HG02938 (cell line): ENCODE data around the gene SHROOM2.

ENCODE experiments used
- ATAC-seq: cut with Tn5 transposase; IDR thresholded peaks from one replicate; pipeline ENCODE4 v1.9.1; 2021; ENCODE audit warnings: mild to moderate bottlenecking, moderate library complexity; ENCODE audit not compliant: unreplicated experiment

Gene SHROOM2

DNA sequence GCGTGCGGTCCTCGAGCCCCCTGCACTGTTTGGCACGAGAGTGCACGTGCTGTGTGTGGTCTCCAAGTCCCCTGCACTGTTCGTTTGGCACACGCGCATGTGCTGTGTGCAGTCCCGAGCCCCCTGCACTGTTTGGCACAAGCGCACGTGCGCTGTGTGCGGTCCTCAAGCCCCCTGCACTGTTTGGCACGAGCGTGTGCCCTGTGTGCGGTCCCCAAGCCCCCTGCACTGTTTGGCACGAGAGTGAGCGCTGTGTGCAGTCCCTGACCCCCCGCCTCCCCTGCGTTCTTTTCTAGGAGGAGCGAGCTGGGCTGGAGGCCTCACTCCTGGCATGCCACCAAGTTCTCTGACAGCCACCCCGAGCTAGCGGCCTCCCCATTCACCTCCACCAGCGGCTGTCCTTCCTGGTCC, 104.5 kb downstream of the SHROOM2 start:
- ATAC-seq, result no peak

DNA sequence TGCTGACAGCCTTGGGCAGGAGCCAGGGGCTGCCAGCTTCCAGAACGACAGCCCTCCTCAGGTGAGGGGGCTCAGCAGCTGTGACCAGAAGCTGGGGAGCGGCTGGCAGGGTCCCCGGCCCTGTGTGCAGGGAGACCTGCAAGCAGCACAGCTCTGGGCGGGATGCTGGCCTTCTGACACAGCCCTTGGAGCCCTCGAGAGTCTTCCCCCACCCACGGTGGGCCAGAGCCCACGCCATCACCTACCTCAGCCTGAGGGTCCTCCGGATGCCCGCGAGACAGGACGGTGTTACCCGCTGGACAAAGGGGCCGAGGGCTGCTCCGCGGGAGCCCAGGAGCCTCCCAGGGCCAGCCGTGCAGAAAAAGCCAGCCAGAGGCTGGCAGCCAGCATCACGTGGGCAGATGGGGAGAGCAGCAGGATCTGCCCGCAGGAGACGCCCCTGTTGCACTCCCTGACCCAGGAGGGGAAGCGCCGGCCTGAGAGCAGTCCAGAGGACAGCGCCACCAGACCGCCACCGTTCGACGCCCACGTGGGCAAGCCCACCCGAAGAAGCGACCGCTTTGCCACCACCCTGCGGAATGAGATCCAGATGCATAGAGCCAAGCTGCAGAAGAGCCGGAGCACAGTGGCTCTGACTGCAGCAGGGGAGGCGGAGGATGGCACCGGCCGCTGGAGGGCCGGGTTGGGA, 109.1 kb downstream of the SHROOM2 start:
- no peak for ATAC-seq

DNA sequence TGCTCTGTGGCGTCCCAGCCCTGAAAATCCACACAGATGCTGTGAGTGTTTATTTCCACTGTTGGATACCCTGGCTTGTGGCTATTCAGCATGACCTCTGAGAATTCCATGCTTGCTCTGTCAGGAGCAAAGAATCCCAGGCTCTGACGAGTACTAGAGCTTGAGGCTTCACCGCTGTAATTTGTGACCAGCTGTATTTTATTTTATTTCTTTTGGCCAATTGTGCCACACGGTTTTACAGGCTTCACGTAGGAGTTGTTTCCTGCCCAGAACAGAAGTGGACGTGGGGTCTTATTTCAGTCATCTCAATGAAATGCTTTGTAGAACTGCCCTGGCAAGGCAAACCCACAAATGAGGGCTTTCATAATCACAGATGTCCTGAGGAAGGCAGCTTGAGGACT, 111.5 kb downstream of the SHROOM2 start:
- no peak for ATAC-seq

DNA sequence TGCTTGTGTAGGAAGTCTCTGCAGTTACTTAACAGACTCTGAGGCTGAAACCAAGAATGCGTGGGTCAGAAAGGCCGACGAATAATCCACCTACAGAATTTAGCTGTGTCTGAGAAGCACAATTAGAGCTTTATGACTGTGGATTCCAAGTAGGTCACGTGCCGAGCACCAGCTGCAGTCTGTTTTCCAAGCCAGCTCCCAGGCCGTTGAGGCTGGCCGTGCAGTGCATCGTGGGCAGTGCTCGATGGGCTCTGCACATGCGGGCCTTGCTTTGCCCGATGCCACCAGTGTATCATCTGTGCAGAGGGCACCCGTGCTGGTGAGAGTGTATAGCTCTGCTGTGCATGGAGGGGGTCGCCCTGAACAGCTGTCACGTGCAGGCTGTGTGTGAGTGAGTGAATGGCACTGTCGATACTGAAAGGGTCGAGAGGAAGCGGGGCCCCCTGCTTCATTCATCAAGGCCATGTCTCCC, 113.4 kb downstream of the SHROOM2 start:
- ATAC-seq, result no peak

DNA sequence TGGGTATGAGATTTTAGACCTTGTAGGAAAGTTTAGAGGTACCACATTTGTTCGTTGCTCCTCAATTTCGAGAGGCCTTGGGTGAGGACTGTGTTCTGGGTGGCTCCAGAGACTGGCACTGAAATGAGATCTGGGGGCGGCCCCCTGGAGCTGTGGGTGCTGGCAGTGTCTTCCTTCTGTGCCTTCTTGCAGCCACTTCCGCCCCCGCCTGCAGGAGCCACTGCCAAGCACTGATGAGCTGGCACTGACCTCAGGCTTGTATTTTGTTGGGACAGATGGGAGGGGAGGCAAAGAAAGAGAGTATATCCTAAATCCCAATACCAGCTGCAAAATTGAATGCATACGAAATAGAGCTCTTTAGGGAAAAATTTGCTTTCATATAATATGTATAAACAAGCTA, 116.4 kb downstream of the SHROOM2 start:
- no peak for ATAC-seq

DNA sequence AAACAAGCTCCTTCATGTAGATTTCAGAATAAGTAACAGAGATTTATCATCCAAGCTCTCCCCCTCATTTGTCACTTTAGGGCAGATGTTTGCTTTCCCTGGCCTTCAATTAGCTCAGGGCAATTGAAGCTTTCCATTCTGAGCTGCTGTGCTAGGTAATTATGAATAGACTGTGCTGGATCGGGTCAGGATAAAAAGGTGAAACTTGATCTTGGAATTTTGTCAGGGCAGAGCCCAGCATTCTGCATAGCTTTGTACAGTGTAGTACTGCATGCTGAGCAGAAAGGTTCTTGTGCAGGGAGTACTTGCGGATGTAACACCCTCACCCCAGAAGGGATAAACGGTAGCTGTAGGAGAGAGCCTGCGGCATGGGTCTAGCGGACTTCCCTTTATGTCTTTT, 116.9 kb downstream of the SHROOM2 start:
- ATAC-seq, result no peak

DNA sequence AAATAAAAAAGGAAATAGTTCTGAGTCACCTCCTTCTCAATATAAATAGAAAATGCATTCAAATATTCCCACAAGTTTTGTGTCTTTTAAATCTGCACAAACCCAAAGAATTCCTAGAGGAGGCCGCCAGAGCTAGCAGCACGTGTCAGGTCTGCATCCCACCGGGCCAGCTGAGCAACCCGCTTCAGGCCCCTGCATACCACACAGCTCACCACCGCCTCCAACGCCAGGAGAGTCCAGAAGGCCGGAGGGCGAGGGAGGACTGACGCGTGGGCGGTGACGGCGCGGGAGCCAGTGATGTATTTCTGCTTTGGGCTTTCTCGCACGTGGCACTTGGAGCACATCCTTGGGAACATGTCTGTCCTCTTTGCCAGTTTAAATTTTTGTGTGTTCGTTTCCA, 119.1 kb downstream of the SHROOM2 start:
- ATAC-seq, result no peak

DNA sequence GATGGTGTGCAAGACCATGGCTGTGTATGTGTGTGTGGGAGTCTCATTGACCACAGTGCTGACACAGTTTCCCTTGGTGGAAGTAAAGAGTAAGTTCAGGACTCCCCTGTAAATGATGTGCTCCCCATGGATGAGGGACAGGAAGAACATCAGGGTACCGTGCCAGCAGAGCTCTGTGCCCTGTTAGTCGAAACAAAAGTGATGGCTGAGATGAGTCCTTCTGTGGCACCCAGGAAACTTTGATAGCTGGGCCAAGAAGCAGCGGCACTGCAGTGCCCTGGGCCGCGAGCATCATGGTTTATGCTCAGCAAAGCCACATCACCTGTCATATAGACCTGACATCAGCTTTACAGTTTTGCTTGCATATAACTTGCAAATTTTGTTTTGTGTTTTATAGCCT, 119.5 kb downstream of the SHROOM2 start:
- ATAC-seq, result no peak

DNA sequence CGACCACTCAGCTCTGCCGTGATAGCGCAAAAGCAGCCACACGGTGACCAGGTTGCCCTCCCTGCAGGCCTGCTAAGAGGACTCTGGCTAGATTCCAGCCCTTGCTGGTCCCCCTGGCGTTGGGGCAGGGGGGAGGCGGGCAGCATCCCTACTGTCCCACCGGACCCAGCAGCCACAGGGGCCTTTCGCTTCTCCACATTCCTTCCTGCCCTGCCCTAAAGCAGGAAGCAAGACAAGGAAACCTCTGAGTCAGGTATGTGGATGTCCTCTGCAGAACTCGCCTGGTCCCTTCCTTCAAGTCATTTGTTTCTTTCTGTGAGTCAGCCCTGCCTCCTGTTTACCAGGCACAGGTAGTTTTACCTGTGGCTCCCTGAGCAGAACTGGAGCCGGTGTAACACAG, 120.7 kb downstream of the SHROOM2 start:
- ATAC-seq, result no peak

DNA sequence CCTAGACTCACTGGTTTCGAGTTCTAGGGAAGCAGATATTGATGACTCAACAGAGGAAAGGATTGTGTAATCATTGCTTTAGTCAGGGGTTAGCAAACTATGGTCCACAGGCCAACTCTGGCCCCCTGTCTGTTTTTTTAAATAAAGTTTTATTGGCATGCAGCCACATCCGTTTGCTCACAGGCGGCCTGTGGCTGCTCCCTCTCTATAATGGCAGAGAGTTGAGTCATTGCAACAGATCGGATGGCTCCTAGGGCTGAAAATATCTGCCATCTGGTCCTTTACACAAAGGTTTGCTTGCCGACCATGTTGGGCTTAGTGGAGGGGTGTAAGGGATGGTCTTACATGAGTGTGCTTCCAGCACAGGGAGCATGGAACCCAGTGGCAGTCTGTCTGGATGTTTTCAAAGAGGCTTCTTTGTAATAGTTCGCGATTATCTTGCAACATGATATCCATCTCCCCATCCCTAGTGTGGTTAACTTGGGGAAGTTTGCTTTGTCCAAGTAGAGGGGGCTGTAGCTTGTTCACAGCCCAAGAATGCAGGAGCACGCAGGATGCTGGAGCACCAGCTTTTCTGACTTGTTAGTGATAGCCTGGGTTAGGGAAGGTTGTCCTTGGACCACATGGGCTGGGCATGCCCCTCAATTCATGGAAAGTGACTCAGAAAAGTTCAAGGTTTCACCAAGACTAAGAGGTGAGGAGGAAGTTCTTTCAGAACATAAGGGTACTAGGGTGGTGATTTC, 121.6 kb downstream of the SHROOM2 start:
- ATAC-seq, result no peak

DNA sequence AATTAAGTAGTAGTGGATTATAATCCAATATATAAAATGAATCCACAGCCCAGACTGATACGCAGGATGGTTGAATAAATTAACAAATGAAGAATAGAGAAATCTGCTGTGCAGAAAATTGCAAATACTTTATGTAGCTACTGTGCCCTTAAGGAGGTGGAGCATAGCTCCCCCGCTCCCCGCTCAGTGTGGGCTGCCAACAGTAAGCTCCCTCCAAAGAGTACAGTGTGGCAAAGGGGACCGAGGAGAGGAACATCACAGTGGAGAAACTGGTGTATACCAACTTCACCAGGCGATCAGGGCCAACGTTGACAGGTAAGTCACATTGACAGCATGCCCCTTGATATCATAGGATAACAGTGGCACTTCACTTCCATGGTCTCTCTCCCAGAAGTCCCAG, 123.0 kb downstream of the SHROOM2 start:
- no peak for ATAC-seq

DNA sequence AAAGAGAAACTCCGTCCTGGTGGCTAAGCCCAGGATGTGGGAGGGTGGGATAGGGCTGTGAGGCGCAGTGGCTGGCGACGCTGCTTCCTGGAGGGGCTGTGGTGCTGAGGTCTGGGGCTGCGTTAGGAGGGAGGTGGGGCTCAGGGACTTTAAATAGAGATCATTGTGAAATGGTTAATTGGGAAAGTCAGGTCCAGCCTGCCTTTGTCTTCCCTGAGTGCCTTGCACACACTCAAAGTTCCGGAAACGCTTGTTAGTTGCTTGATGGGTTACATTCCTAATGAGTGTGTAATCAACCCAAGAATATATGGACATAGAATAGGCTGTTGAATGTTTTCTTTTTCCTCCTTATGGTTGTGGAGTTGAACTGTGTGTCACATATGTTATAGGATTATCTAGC, 125.3 kb downstream of the SHROOM2 start:
- no peak for ATAC-seq

DNA sequence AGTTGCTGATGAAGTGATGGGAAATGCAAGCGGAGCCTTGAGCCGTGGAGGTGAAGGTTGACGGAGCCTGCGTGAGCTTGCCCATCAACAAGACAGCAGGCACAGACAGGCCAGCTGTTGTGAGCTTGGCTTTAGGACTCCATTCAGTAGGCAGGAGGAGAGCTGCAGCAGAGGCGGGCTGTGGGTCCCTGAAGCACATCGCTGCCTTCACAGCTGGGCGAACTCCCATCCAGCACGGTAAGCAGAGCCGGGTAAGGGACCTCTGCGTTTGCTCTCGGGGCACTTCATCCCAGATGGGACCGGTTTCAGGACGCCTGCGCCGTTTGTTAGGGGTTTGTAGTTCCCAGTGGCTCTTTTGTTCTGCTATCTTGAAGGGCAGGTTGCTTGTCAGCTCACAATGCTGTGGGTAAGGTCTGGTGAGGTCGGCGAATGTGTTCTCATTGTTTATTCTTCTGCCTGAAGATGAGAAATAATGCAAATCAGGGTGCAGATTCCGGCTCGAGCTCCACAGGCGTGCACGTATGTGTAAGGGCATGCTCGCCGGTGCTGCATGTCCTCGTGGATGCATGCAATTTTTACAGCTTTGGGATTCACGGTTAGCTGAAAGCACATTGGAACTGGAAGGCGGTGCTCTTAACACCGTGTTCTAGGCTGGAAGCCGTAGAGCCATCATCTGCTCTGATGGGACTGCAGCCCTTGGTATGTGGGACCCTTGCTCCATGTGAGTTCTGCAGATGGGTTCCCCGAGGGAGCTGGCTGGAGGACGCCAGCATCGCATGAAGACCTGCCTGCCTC, 126.3 kb downstream of the SHROOM2 start:
- ATAC-seq, result no peak

DNA sequence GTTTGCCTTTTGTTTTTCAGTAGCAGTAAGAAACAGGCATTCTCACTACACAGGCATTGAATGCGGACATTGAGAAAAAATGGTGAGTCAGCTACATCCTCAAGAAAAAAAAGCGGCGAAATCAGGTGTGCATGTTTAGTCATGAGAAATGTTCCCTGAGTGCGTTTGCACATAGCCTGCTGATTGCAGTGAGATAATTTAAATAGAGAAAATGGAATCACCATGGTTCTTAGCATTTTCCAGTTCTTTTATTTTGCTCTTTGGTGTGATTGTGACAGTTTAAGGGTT, 126.9 kb downstream of the SHROOM2 start:
- ATAC-seq, result no peak

DNA sequence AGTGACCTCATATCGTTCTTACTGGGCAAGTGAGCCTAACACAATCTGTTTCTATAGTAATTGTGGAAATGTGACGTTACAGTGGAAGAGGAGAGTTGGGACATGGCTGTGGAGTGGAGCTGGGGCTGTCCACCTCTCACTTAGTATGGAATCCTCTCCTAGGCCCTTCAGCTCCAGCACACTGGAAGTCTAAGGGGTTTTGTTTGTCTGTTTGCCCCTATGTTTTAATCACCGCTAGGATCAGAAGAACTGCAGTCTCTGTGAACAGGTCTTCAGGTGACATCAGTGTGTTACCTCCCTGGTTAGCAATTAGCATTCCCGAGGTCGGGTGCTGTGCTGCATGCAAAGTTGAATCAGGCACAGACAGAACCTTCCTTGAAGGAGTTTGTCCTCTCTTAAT, 131.6 kb downstream of the SHROOM2 start:
- no peak for ATAC-seq

DNA sequence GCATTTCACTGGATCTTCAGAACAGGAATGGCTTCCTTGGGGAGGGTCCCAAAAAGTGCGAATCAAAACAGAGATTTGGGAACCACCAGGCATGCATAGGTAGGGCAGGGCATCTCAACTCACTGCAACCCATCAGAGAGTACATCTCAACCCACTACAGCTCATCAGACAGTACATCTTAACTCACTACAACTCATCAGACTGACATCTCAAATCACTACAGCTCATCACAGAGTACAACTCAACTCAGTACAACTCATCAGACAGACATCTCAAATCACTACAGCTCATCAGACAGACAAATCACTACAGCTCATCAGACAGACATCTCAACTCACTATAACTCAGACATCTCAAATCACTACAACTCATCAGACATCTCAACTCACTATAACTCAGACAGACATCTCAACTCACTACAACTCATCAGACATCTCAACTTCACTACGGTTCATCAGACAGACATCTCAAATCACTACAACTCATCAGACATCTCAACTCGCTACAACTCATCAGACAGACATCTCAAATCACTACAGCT, 133.5 kb downstream of the SHROOM2 start:
- no peak for ATAC-seq

DNA sequence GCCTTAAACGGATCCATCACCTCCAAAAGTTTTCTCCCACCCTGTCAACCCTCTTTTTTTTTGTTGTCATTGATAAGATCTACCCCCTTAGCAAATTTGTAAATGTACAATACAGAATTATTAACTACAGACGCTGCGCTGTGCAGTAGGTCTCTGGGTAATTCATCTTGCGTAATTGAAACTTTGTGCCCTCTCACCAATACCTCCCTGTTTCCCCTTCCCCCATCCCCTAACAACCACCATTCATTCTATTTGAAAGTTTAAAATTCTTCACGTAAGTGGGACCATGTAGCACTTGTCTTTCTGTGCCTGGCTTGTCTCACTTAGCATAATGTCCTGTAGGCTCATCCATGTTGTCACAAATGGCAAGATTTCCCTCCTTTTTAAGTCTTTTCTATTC, 135.2 kb downstream of the SHROOM2 start:
- ATAC-seq, result no peak

DNA sequence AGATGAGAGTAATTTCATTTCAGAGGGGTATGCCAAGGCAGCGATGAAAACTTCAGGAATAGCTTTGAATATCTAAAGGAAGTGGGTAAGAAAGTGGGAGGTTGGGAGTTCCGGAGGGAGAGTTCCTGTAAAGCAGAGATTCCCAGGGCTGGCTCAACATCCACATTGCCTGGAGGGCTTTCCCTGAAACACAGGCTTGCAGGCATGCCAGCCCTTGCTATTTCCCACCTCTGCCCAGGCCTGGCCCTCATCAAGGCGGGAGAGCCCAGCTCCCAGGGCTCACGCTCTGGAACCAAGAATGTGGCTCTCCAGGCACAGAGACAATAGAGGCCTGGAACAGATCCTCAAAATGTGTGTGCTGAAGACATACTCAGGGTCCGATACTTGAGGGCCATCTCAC, 137.1 kb downstream of the SHROOM2 start:
- ATAC-seq, result no peak

DNA sequence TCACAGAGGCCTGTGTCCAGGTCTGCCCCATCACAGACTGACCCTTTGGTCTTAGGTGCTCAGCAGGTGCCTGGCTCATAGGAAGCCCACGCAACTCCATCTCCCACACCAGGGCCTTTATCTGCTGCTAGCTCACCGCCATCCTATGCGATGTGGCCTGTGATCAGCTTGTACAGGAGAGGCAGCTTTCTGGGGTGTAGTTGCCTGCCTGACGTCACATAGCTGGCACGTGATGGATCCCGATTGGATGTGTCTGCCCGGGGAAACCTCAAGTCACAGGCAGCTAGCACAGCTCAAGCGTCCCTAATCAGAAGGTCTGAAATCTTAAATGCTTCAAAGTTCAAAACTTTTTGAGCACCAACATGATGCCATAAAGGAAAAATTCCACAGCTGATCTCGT, 139.8 kb downstream of the SHROOM2 start:
- no peak for ATAC-seq

DNA sequence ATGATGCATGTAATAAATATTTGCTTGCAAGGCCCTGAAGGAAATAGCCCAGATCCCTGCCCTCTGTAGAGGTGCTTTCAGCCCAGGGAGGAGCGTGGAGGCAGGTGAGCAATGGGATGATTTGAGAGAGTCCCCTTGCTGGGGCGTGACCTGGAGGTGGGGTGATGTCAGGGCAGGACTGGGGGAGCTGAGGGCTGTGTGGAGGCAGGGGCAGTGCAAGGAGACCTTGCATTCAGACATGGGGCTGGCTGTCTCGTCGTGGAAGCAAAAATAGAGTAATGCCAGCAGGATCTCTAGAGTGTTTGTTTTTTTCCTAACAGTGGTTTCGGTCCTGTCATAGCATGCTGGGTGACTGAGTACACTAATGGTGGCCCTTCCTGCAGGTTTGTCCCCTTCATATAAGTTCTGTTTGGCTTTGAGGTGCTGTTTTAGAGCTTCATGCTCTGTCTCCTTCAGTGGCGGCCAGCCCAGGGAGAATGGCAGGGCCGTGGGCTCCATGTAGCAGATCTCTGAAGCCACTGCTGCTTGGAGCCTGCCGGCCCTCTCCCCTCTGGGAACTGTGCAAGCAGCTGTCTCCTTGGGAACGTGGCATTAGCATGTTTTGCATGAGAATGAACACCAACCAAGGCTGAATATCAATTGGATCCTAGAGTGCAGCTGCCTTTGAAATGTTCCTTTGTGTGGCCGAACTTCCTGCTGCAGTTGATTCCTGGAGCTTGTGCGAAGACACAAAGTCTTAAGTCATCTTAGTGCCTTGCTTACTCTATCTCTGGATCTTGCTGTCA, 141.7 kb downstream of the SHROOM2 start:
- ATAC-seq, result no peak

DNA sequence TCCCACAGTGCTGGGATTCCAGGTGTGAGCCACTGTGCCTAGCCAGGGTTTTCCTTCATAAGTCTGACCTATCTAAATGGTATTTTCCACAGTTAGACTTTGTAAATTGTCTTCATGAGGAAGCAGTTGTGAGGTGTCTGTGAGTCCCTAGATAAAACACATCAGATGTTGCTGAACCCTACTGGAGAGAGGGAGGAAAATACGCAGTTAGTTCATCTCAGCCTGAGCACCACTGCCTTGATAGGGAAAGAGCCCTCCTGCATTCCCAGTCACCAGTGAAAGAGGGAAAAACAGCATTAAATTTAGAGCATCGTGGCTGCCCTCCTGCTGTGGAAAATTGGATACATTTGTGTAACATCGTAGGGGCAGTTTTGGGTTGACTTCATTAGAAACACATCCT, 149.2 kb downstream of the SHROOM2 start:
- ATAC-seq, result no peak
